ENCODE data around the gene PROM2.

PROM2 gene

GRCh38 chr2:95306336-95306895, 32.2 kb downstream of the PROM2 start:
- Mint-ChIP-seq H3K4me3 (no peak overlapping the region), H3K36me3 (no peaks in the 10 kb centered on the region), H3K4me1 (no peaks in the 10 kb centered on the region), H3K9me3 (no peaks in the 10 kb centered on the region), H3K27ac (no peak overlapping the region)
- no peak for ATAC-seq
- no peak for DNase-seq (ENCODE audit: low spot score in 2 of 2)

- Mint-ChIP-seq H3K27ac (no peak overlapping the region), H3K36me3 (no peaks in the 10 kb centered on the region), H3K4me1 (no peaks in the 10 kb centered on the region), H3K9me3 (no peaks in the 10 kb centered on the region), H3K4me3 (no peak overlapping the region)
- no peak for ATAC-seq
- DNase-seq (ENCODE audit: low spot score in 2 of 2) = no peak
These were observed 32.8 kb downstream of the PROM2 start for GRCh38 chr2:95307036-95307435.

- ATAC-seq = no peak
- Mint-ChIP-seq H3K27ac (no peak overlapping the region), H3K36me3 (no peaks in the 10 kb centered on the region), H3K4me3 (no peak overlapping the region), H3K9me3 (no peaks in the 10 kb centered on the region), H3K4me1 (no peaks in the 10 kb centered on the region)
- no peak for DNase-seq (ENCODE audit: low spot score in 2 of 2)
These were observed 33.6 kb downstream of the PROM2 start for GRCh38 chr2:95307878-95308277.

- H3K27ac Mint-ChIP-seq = no peak overlapping the region
- H3K4me3 Mint-ChIP-seq = no peak overlapping the region
- no peaks in the 10 kb centered on the region for H3K36me3 Mint-ChIP-seq
- DNase-seq (ENCODE audit: low spot score in 2 of 2) (no peak), ATAC-seq (no peak)
- H3K9me3 Mint-ChIP-seq = no peaks in the 10 kb centered on the region
- no peaks in the 10 kb centered on the region for H3K4me1 Mint-ChIP-seq
These were observed 34.3 kb downstream of the PROM2 start for GRCh38 chr2:95308426-95308990.

GRCh38 chr2:95309599-95309998, 35.4 kb downstream of the PROM2 start:
- Mint-ChIP-seq H3K27ac (no peak overlapping the region), H3K9me3 (no peaks in the 10 kb centered on the region), H3K4me1 (no peaks in the 10 kb centered on the region), H3K4me3 (no peak overlapping the region), H3K36me3 (no peaks in the 10 kb centered on the region)
- ATAC-seq (no peak), DNase-seq (ENCODE audit: low spot score in 2 of 2) (no peak)

- DNase-seq (ENCODE audit: low spot score in 2 of 2) = no peak
- Mint-ChIP-seq H3K9me3 (no peaks in the 10 kb centered on the region), H3K27ac (no peak overlapping the region), H3K36me3 (no peaks in the 10 kb centered on the region), H3K4me3 (no peak overlapping the region), H3K4me1 (no peaks in the 10 kb centered on the region)
- ATAC-seq = no peak
These were observed 36.0 kb downstream of the PROM2 start for GRCh38 chr2:95310216-95310615.

- H3K4me1 Mint-ChIP-seq = no peaks in the 10 kb centered on the region
- no peak for DNase-seq (ENCODE audit: low spot score in 2 of 2)
- H3K4me3 Mint-ChIP-seq = no peak overlapping the region
- no peaks in the 10 kb centered on the region for H3K36me3 Mint-ChIP-seq
- H3K27ac Mint-ChIP-seq = no peak overlapping the region
- H3K9me3 Mint-ChIP-seq = no peaks in the 10 kb centered on the region
- no peak for ATAC-seq
These were observed 36.4 kb downstream of the PROM2 start for GRCh38 chr2:95310651-95311050.

- Mint-ChIP-seq H3K4me3 (no peak overlapping the region), H3K36me3 (no peaks in the 10 kb centered on the region), H3K27ac (no peak overlapping the region), H3K4me1 (no peaks in the 10 kb centered on the region), H3K9me3 (no peaks in the 10 kb centered on the region)
- ATAC-seq (no peak), DNase-seq (ENCODE audit: low spot score in 2 of 2) (no peak)
These were observed 37.7 kb downstream of the PROM2 start for GRCh38 chr2:95311815-95312542.

GRCh38 chr2:95312543-95313201, 38.4 kb downstream of the PROM2 start:
- ATAC-seq = no peak
- Mint-ChIP-seq H3K27ac (no peak overlapping the region), H3K9me3 (no peaks in the 10 kb centered on the region), H3K36me3 (no peaks in the 10 kb centered on the region), H3K4me3 (no peak overlapping the region), H3K4me1 (no peaks in the 10 kb centered on the region)
- no peak for DNase-seq (ENCODE audit: low spot score in 2 of 2)

- Mint-ChIP-seq H3K9me3 (no peaks in the 10 kb centered on the region), H3K36me3 (no peaks in the 10 kb centered on the region), H3K27ac (no peak overlapping the region), H3K4me3 (no peak overlapping the region), H3K4me1 (peaks cover 2% of the 10 kb centered on the region)
- ATAC-seq (no peak), DNase-seq (ENCODE audit: low spot score in 2 of 2) (no peak)
These were observed 39.3 kb downstream of the PROM2 start for GRCh38 chr2:95313296-95314131.

GRCh38 chr2:95314598-95314963, 40.3 kb downstream of the PROM2 start:
- Mint-ChIP-seq H3K4me3 (no peak overlapping the region), H3K9me3 (no peaks in the 10 kb centered on the region), H3K4me1 (peaks cover 7% of the 10 kb centered on the region), H3K27ac (no peak overlapping the region), H3K36me3 (no peaks in the 10 kb centered on the region)
- ATAC-seq (no peak), DNase-seq (ENCODE audit: low spot score in 2 of 2) (no peak)

GRCh38 chr2:95314964-95315611, 40.8 kb downstream of the PROM2 start:
- ATAC-seq (no peak), DNase-seq (ENCODE audit: low spot score in 2 of 2) (no peak)
- no peaks in the 10 kb centered on the region for H3K36me3 Mint-ChIP-seq
- no peak overlapping the region for H3K27ac Mint-ChIP-seq
- no peak overlapping the region for H3K4me3 Mint-ChIP-seq
- H3K4me1 Mint-ChIP-seq = peaks cover 7% of the 10 kb centered on the region
- no peaks in the 10 kb centered on the region for H3K9me3 Mint-ChIP-seq

- Mint-ChIP-seq H3K4me1 (peaks cover 7% of the 10 kb centered on the region), H3K9me3 (no peaks in the 10 kb centered on the region), H3K4me3 (no peak overlapping the region), H3K27ac (no peak overlapping the region), H3K36me3 (no peaks in the 10 kb centered on the region)
- ATAC-seq (no peak), DNase-seq (ENCODE audit: low spot score in 2 of 2) (no peak)
These were observed 41.7 kb downstream of the PROM2 start for GRCh38 chr2:95315801-95316411.

- DNase-seq (ENCODE audit: low spot score in 2 of 2) = no peak
These were observed 42.3 kb downstream of the PROM2 start for GRCh38 chr2:95316466-95317122.

More at GRCh38 chr2:95316466-95317122, 42.3 kb downstream of the PROM2 start:
- no peak overlapping the region for H3K27ac Mint-ChIP-seq
- H3K4me3 Mint-ChIP-seq = no peak overlapping the region
- no peak for ATAC-seq
- H3K9me3 Mint-ChIP-seq = no peaks in the 10 kb centered on the region
- no peaks in the 10 kb centered on the region for H3K36me3 Mint-ChIP-seq
- H3K4me1 Mint-ChIP-seq = peaks cover 7% of the 10 kb centered on the region
